Mesenteric fat pad (tissue), 1 donor: ENCODE results near the gene MAGED2. TPM values are rescaled to one million over a fixed set of nuclear protein-coding genes. Genes with fewer than 3 reads are reported as not detected.
"Not testable (repeated sequence)": the region's sequence is repeated elsewhere in the genome, so short reads cannot be mapped to it uniquely, and the experiment has no call there.

Experiments
- DNase-seq: peaks from one replicate; pipeline ENCODE4 v3.0.0-alpha.2; 2020; ENCODE audit warnings: low spot score
- total RNA-seq: library from RNA; stranded (reverse); fragmentation: NEBNext Ultra II Directional; extraction: Animal tissue kit (Norgen Biotek cat#: 25700); gene quantifications from one replicate; pipeline ENCODE4 v1.2.1, GENCODE V29; 2021
- donor health status: DM: yes; HTN: yes; CAD: no.

The MAGED2 gene
- total RNA-seq, 1 donor from 2014 or later: 62.9 TPM

DNA sequence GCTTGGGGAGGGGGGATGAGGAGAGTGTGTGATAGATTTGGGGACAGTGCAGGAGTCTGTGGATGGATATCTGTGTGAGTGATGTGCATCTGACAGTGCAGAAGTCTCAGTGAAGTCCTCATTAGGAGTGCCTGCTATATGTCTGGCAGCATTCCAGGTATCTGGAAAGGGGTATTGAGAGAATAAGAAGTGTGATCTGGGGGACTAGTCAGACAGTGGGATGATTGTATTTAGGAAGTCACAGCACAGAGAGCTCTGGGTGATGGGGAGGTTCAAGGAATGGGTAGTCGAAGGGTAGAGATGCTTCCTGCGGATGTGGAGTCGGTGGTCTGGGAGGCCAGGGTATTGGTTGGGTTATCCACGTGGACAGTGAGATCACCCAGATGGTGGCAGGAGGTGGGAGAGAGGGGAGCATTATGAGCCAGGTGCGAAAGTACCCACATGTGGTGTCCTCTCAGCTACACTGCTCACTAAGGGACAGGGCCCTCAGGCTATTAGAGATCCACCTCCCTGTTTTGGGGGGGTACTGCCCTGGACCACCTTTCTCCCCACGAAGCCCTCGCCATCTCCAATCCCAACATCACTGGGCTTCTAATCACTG, 9.8 kb downstream of the MAGED2 start:
- no peak for DNase-seq

DNA sequence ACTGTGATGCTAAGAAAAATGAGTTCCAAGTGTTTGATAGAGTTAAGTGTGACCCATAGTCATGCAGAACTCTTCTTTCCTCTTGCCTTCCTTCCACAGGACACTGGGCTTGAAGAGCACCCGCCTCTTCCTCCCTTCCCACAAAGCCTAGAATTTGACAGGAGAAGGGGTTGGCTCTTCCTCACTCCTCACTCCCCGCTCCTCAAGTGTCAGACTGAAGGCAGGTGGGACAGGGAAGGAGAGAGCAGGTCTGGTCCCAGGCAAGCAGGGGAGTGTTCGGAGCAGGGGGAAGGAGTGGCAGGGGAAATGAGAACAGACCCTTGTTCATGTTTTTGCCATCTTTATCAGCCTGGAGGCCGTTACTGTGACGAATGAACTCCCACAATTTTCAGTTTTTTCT, 10.7 kb downstream of the MAGED2 start:
- no peak for DNase-seq

- no peak for DNase-seq
These were observed 11.7 kb downstream of the MAGED2 start for GRCh38 chrX:54819201-54819600.

DNA sequence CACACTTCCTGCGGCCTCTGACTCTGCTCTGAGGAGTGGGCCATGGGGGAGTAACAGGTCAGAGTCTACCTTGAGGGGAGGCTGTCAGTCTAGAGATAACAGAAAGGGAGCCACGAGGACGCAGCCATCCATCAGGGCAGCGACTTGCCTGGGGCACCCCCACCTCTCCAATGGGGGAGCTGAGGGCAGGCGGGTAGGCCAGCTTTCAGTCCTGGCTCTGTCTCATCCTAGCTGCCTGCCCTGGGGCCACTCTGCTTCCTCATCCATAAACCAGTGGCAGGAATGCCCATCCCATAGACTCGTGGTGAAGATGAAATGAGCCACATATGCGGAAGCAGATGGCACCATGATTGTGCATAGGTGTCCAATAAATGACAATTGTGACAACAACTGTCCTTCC, 13.2 kb downstream of the MAGED2 start:
- DNase-seq: no peak

GRCh38 chrX:54821310-54821709, 13.8 kb downstream of the MAGED2 start:
- no peak for DNase-seq

DNA sequence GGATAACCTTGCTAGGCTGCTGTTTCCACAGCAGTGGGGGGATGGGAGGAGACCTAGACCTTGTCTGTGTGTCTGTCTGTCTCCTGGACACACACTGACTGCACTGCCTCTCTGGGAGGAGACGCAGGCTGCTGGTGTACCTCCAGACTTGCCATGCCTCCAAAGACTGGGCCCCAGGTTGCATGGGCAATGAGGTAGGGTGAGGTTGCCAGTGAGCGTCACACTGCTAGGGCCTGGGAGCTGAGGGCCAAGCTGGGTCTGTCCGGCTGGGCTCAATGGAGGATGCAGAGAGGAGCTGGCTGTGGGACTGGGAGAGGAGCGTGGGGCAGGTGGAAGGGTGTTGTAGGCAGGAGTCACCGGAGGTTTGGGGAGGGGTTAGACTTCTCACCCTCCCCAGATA, 16.6 kb downstream of the MAGED2 start:
- peak; percentile 68 for DNase-seq

DNA sequence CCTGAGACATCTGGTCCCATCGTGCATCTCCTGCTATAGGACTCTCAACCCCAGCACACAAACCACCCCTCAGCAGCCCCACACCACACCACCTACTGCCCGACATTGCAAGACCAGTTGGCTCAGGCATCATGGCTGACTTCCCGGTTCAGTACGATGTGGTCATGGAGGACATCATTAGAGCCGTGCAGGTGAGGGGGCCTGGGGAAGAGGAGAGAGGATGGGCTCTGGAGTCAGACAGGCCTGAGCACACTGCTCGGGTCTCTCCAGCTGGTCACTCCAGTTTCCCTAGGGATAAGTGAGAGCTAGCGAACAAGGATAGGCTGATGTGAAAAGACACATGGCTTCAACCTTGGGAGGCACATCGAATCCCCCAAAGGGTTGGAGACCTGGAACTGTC, 17.2 kb downstream of the MAGED2 start:
- DNase-seq: peak; percentile 72

- no peak for DNase-seq
These were observed 18.3 kb downstream of the MAGED2 start for GRCh38 chrX:54825716-54826438.

GRCh38 chrX:54826598-54826997, 19.1 kb downstream of the MAGED2 start:
- DNase-seq: no peak

GRCh38 chrX:54838583-54838982, 31.0 kb downstream of the MAGED2 start:
- no peak for DNase-seq

DNA sequence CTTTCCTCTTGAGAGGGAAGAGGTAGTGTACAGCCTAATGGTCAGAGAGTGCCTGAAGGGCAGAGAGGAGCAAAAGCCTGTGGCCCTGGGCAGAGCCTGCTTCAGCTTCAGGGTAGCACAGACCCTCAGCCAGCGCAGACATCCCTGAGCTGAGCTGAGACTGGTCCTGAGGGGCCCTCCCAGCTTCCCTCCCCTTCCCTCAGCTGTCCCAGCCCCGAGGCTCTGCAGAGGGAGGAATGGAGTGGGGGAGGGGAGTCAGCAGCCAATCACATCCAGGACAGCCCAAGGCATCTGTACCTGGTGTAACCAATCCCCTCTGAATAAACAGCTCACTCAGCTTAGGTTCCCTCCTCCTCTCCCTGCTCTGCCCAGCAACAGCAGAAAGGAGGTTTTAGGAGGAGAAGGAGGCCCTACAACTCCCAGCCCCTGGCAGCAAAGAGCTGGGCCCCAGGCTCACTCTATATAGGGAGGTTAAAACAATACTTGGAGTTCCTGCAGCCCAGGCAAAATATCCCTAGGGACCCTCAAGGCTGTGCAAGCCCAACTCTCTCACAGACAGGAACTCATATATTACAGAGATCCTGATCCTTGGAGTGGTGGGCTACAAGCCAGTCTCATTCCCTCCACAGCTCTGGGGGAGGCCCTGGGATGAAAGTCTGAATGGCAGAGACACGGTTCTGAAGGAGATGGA, 33.8 kb downstream of the MAGED2 start:
- DNase-seq: not testable (repeated sequence)

- no peak for DNase-seq
These were observed 35.1 kb downstream of the MAGED2 start for GRCh38 chrX:54842607-54843006.

GRCh38 chrX:54843050-54843449, 35.5 kb downstream of the MAGED2 start:
- DNase-seq: no peak

DNA sequence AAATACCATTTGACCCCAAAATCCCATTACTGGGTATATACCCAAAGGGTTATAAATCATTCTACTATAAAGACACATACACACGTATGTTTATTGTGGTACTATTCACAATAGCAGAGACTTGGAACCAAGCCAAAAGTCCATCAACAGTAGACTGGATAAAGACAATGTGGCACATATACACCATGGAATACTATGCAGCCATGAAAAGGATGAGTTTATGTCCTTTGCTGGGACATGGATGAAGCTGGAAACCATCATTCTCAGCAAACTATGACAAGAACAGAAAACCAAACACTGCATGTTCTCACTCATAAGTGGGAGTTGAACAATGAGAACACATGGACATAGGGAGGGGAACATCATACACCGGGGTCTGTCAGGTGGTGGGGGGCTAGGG, 40.2 kb downstream of the MAGED2 start:
- DNase-seq: not testable (repeated sequence)

GRCh38 chrX:54865208-54865607, 57.7 kb downstream of the MAGED2 start:
- no peak for DNase-seq

Other genes starting within 250 kb of the MAGED2 start
- not detected for gene ITIH6, start 9.5 kb upstream of the MAGED2 start, total RNA-seq
- 3.9 TPM for gene TRO, start 113.1 kb downstream of the MAGED2 start, total RNA-seq
- gene PFKFB1, start 186.4 kb downstream of the MAGED2 start, total RNA-seq: 18.5 TPM
- 13.1 TPM for gene APEX2, start 192.6 kb downstream of the MAGED2 start, total RNA-seq
- 1.1 TPM for gene ALAS2, start 223.2 kb downstream of the MAGED2 start, total RNA-seq